Measurements from ENCODE around the gene HUNK.

The HUNK gene

DNA sequence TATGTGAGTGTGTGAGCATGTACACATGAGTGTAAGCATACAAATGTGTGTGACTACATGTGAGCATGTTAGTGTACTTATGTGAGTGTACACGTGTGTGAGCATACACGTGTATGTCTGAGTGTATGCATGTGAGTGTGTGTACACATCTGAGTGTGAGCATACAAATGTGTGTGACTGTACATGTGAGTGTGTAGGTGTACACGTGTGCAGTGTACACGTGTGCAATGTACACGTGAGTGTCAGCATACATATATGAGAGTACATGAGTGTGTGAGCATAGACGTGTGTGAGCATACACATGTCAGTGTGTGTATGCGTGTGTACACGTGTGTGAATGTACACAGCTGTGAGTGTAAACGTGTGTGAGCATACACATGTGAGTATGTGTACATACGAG, 170.6 kb downstream of the HUNK start:
- TF ChIP-seq POLR2AphosphoS5 (IDR thresholded peaks at IDR 0.05; ENCODE audit: low read depth, low read length) = no peak
- TF ChIP-seq TAF1 (IDR thresholded peaks at IDR 0.05; ENCODE audit: borderline replicate concordance, insufficient read depth, low read length) = no peak
- no peak for TF ChIP-seq FOXP2 (optimal IDR thresholded peaks at IDR 0.05; ENCODE audit: borderline replicate concordance, extremely low read depth, extremely low read length, insufficient read depth)
- TF ChIP-seq, protein P1, sequence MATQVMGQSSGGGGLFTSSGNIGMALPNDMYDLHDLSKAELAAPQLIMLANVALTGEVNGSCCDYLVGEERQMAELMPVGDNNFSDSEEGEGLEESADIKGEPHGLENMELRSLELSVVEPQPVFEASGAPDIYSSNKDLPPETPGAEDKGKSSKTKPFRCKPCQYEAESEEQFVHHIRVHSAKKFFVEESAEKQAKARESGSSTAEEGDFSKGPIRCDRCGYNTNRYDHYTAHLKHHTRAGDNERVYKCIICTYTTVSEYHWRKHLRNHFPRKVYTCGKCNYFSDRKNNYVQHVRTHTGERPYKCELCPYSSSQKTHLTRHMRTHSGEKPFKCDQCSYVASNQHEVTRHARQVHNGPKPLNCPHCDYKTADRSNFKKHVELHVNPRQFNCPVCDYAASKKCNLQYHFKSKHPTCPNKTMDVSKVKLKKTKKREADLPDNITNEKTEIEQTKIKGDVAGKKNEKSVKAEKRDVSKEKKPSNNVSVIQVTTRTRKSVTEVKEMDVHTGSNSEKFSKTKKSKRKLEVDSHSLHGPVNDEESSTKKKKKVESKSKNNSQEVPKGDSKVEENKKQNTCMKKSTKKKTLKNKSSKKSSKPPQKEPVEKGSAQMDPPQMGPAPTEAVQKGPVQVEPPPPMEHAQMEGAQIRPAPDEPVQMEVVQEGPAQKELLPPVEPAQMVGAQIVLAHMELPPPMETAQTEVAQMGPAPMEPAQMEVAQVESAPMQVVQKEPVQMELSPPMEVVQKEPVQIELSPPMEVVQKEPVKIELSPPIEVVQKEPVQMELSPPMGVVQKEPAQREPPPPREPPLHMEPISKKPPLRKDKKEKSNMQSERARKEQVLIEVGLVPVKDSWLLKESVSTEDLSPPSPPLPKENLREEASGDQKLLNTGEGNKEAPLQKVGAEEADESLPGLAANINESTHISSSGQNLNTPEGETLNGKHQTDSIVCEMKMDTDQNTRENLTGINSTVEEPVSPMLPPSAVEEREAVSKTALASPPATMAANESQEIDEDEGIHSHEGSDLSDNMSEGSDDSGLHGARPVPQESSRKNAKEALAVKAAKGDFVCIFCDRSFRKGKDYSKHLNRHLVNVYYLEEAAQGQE (IDR thresholded peaks at IDR 0.05; ENCODE audit: insufficient read depth in 1 of 2, low read depth in 2 of 2, low read length in 2 of 2) = no peak
- TF ChIP-seq SIN3A (IDR thresholded peaks at IDR 0.05; ENCODE audit: borderline replicate concordance, insufficient read depth, low read length) = no peak

DNA sequence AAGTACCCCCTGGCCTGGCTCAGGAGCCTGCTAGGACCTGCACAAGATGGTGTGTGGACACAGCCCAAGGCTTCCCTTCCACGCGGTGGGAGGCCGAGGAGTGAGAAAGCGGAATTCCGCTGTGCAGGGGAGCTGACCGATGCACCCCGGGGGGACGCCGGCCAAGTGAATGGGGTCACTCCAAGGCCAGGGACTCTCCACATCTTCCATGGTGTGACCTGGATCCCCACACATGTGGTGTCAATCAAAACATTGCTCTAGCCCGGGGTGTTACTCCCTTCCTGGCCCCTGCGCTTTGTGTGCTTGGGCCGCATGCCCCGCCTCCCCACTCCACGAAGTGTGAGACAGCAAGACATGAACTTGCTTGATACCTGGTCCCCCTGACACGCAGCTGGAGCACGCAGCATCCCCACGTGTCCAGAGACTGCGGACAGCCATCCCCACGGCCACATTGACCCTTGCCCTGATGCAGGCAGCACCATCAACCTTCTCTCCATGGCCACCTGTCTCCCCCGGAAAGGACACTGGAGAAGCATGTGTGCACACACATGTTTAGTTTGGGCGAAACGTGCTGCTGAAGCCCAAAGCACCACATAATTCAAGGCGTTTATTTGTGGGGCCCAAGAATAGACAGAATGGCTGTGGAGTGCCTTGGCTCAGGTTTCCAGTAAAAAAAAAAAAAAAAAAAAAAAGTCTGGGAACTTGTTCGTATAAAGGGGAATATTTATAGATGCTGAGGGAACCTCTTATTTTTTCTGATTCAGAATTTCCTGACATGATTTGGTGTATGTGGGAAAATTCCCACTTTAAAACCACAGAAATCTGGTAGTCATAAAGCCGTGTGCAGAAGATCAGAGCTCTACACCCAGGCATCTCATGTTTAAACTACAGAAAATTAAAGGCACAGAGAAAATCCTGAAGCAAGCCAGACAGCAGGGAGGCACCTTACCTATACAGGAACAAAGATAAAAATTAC, 171.7 kb downstream of the HUNK start:
- TF ChIP-seq, protein P1 (IDR thresholded peaks at IDR 0.05; ENCODE audit: insufficient read depth in 1 of 2, low read depth in 2 of 2, low read length in 2 of 2) = no peak
- no peak for TF ChIP-seq FOXP2 (optimal IDR thresholded peaks at IDR 0.05; ENCODE audit: borderline replicate concordance, extremely low read depth, extremely low read length, insufficient read depth)
- no peak for TF ChIP-seq SIN3A (IDR thresholded peaks at IDR 0.05; ENCODE audit: borderline replicate concordance, insufficient read depth, low read length)
- no peak for TF ChIP-seq POLR2AphosphoS5 (IDR thresholded peaks at IDR 0.05; ENCODE audit: low read depth, low read length)

DNA sequence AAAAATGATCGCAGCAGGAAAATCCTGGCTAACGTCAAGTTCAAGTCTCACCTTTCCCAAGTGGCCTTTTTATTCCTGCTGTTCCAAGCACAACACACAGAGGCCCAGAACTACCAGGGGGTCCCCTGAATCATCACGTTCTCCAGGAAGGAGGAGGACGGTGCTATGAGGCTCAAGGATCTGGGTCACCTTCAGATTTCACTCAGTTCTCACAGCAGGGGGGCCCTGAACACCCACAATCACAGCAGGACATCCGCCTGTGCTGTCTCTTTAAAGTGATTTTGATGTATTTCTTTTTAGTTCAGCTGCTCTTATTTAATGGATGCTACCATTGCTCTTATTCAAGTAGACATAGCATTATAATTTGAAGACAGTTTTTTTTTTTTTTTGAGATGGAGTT, 173.4 kb downstream of the HUNK start:
- TF ChIP-seq SIN3A (IDR thresholded peaks at IDR 0.05; ENCODE audit: borderline replicate concordance, insufficient read depth, low read length) = no peak
- TF ChIP-seq, protein P1 (IDR thresholded peaks at IDR 0.05; ENCODE audit: insufficient read depth in 1 of 2, low read depth in 2 of 2, low read length in 2 of 2) = no peak
- TF ChIP-seq POLR2AphosphoS5 (IDR thresholded peaks at IDR 0.05; ENCODE audit: low read depth, low read length) = no peak

DNA sequence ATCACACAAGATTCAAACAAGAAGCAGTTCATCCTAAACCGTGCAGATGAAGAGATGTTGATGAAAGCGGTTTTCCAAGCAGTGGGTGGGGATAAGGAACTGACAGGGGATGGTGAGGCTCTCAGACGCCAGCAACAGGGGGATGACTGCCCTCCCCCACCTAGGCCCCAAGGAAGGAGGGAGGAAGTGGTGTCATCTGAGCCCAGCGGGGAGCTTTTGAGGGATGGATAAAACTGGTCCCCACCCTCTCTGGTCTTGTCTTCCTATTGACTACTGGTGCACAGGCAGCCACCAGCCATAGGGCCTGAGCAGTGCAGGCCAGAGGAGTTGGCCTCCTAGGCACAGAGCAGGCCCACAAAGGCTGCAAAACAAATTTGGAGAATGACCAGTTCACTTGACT, 175.5 kb downstream of the HUNK start:
- TF ChIP-seq, protein P1 (IDR thresholded peaks at IDR 0.05; ENCODE audit: insufficient read depth in 1 of 2, low read depth in 2 of 2, low read length in 2 of 2) = no peak
- no peak for TF ChIP-seq TAF1 (IDR thresholded peaks at IDR 0.05; ENCODE audit: borderline replicate concordance, insufficient read depth, low read length)
- TF ChIP-seq POLR2AphosphoS5 (IDR thresholded peaks at IDR 0.05; ENCODE audit: low read depth, low read length) = no peak
- no peak for TF ChIP-seq SIN3A (IDR thresholded peaks at IDR 0.05; ENCODE audit: borderline replicate concordance, insufficient read depth, low read length)
- no peak for TF ChIP-seq FOXP2 (optimal IDR thresholded peaks at IDR 0.05; ENCODE audit: borderline replicate concordance, extremely low read depth, extremely low read length, insufficient read depth)
